ENCODE measurements around the gene DLK1. TPM values are rescaled to one million over a fixed set of nuclear protein-coding genes. Genes with fewer than 3 reads are reported as not detected.
A peak's percentile ranks its signal among the peaks of the same experiment; 100 is the strongest.

The DLK1 gene
- total RNA-seq, 1 experiment from 2014 or later = 3.3 TPM

- peaks cover 20% of the 10 kb centered on the region for H3K4me1 Mint-ChIP-seq
- ChIA-PET POLR2A (no interaction called here), CTCF (interaction anchor here (0.9 to 1.9 kb wide), 3 partner anchors 15 to 32 kb away, joined by 3 to 5 read pairs (median 4); no protein-coding TSS in a partner anchor)
These were observed 48.9 kb upstream of the DLK1 start for GRCh38 chr14:100677554-100678468.

More at GRCh38 chr14:100677554-100678468, 48.9 kb upstream of the DLK1 start:
- no peak overlapping the region for H3K4me3 Mint-ChIP-seq
- peaks cover 14% of the 10 kb centered on the region for H3K27me3 Mint-ChIP-seq (ENCODE audit: low read depth)
- no peaks in the 10 kb centered on the region for H3K36me3 Mint-ChIP-seq
- TF ChIP-seq ZNF121 (CRISPR knock-in tag; IDR thresholded peaks at IDR 0.05) = no peak
- TF ChIP-seq SOX15 (CRISPR knock-in tag; IDR thresholded peaks at IDR 0.05) = no peak
- no peak for TF ChIP-seq E2F1 (CRISPR knock-in tag; IDR thresholded peaks at IDR 0.05)
- TF ChIP-seq USF1 (CRISPR knock-in tag; IDR thresholded peaks at IDR 0.05) = no peak
- no peak for TF ChIP-seq AFF4 (CRISPR knock-in tag; IDR thresholded peaks at IDR 0.05; ENCODE audit: borderline replicate concordance)
- TF ChIP-seq USF2 (CRISPR knock-in tag; IDR thresholded peaks at IDR 0.05) = no peak
- TF ChIP-seq ATF2 (CRISPR knock-in tag; IDR thresholded peaks at IDR 0.05; ENCODE audit: borderline replicate concordance, low read depth) = no peak
- TF ChIP-seq FOXP4 (CRISPR knock-in tag; IDR thresholded peaks at IDR 0.05) = no peak
- TF ChIP-seq JAZF1 (CRISPR knock-in tag; IDR thresholded peaks at IDR 0.05) = no peak
- no peak for TF ChIP-seq ATF1 (CRISPR knock-in tag; IDR thresholded peaks at IDR 0.05)
- TF ChIP-seq IRF1 (CRISPR knock-in tag; IDR thresholded peaks at IDR 0.05) = no peak
- no peak for TF ChIP-seq ZNF396 (CRISPR knock-in tag; IDR thresholded peaks at IDR 0.05; ENCODE audit: borderline replicate concordance)
- TF ChIP-seq ETV6 (CRISPR knock-in tag; IDR thresholded peaks at IDR 0.05) = no peak
- ATAC-seq (peak; percentile 8; the same call in 1 of the 2 replicates), DNase-seq (ENCODE audit: low spot score) (peak; percentile 29)
- H3K27ac Mint-ChIP-seq = no peak overlapping the region
- peaks cover 3% of the 10 kb centered on the region for H3K9me3 Mint-ChIP-seq
